Activated T-helper 9 cell treated with anti-CD3 and anti-CD28 coated beads, Interleukin-2, amount 50 U/mL, for 16 hours (primary cell): Measurements from ENCODE around the gene SHANK1.
"Not testable (repeated sequence)": the region's sequence is repeated elsewhere in the genome, so short reads cannot be mapped to it uniquely, and the experiment has no call there.

Source experiments
- DNase-seq: peaks from one replicate; pipeline ENCODE4 v3.0.0-alpha.2; 2020; ENCODE audit warnings: low read depth

SHANK1 gene

DNA sequence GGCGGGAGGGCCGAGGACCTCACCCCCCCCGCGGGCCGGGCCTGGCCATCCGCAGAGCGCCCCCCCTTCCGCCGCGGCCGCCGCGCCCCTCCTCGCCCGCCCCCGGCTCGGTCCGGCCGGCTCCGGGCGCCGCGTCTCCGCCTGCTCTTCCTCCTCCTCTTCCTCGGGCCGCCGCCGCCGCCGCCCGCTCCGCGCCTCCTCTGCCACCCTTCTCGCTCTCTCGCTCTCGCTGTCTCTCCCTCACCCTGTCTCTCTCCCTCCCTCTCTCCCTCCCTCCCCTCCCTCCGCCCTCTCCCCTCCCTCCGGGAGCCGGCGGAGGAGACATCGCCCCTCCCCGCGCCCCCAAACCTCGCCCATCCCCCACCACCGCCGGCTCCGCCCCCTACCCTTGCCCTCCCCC is at the start of gene SHANK1:
SHANK1 (minus strand) TSS at position 237 of the 400 bp plus-strand sequence. CDS start 2,883 bp downstream, outside the sequence.
- no peak for DNase-seq

DNA sequence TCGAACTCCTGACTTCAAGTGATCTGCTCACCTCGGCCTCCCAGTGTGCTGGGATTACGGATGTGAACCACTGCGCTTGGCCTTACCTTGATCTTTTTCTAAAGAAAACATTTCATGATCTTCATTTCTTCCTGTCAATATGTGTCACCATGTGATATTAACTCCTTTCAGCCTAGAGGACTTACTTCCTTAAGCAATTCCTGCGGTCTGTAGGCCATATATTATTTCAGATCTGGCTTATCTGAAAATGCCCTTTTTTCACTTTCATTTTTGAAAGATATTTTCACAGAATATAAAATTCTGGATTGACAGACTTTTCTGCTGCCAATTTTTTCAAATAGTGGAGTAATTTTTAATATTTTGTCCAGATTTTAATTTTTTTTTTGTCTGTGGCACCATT is 48.7 kb upstream of the SHANK1 start:
- DNase-seq, result no peak

DNA sequence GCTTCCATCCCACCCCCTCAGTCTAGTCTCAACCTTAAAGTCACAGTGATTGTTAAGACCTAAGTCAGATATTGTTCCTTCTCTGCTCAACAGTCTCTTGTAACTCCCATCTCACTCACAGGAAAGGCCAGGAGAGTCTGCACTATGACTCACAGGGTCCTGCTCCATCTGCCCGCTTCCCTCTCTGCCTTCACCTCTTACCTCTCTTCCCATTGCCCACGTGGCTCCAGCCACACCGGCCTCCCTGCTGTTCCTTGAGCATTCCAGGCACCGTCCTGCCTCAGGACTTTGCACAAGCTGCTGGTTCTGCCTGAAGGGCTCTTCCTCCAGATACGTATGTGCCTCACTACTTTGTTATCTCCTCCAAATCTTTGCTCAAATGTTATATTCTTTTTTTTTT is 47.7 kb upstream of the SHANK1 start:
- not testable (repeated sequence) for DNase-seq

DNA sequence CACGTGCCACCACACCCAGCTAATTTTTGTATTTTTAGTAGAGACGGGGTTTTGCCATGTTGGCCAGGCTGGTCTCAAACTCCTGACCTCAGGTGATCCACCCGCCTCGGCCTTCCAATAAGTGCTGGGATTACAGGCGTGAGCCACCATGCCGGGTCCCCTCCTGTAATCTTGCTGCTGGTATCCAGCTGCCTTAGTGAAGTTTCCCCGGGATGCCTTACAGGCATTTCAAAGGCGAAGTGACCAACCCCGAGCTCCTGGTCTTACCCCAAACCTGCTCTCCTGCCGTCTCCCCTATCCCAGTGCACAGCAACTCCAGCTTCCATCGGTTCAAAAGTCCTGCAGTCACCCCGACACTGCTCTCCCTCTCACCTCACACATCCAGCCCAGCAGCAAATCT is 47.1 kb upstream of the SHANK1 start:
- not testable (repeated sequence) for DNase-seq

DNA sequence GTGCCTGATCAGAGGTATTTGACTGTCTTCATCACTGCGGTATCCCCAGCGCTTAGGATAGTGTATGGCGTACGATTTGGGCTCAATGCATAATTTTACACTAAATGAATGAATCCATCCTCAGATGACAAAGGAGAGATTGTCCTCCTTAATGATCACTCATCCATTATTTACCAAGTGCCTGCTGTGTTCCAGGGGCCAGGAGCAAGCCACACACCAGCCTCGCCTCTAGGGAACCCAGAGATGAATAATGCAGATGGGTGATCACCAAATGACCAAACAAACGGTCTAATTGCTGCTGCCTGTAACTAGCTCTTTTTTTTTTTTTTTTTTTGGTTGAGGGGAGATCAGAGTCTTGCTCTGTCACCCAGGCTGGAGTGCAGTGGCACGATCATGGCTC is 44.8 kb upstream of the SHANK1 start:
- DNase-seq, result no peak

DNA sequence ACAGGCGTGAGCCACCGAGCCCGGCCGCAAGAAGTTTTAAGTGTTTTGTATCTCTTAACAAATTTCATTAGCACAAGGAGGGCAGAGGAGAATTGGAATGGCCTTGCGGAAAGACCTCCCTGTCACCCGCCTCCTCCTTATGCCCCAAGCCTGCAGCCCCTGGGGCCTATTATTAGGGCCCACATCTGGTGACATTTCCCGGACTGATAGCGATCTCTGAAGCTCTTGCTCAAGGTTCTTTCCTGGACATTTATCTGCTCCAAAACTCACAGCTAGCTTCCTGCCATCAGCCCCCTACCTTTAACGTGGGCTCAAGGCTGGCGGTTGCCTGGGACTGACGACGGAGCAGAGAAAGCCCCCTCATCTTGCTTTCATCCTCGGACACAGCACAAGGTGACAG is 43.9 kb upstream of the SHANK1 start:
- DNase-seq, result not testable (repeated sequence)

DNA sequence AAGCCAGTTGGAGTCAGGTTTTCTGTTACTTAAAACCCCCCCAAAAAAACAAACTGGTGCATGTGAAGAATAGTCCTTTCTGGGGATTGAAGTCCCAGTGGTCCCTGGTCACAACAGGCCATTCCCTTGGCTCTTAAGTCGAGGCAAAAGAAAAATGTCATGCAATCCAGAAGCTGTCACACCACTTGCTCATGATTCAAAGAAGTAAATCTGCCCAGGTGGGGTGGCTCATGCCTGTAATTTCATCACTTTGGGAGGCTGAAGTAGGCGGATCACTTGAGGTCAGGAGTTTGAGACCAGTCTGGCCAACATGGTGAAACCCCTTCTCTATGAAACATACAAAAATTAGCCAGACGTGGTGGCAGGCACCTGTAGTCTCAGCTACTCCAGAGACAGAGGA is 41.9 kb upstream of the SHANK1 start:
- not testable (repeated sequence) for DNase-seq

DNA sequence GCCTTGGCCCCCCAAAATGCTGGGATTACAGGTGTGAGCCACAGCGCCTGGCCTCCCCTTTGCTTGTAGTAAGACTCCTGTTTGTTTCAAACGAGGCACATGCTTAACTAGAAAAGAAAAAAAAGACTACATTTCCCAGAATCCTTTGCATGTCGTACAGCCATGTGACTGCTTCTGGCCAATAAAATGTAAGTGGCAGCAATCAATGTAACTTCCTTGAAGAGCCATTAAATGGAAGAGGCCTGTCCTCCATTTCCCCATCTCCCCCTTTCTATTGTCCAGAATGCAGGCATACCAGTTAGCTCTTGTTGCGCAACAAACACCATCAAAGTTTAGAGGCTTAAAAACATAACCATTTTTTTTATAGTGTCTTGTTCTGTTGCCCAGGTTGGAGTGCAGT is 40.3 kb upstream of the SHANK1 start:
- no peak for DNase-seq

DNA sequence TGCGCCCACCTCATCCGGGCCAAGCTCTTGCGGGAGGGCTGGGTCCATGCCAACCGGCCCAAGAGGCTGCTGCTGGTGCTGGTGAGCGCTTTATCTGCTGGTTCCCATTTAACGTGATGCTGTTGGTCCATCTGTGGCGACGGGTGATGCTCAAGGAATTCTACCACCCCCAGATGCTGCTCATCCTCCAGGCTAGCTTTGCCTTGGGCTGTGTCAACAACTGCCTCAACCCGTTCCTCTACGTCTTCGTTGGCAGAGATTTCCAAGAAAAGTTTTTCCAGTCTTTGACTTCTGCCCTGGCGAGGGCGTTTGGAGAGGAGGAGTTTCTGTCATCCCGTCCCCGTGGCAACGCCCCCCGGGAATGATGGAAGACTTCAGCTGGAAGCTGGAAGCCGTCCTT is 39.5 kb upstream of the SHANK1 start:
- not testable (repeated sequence) for DNase-seq

DNA sequence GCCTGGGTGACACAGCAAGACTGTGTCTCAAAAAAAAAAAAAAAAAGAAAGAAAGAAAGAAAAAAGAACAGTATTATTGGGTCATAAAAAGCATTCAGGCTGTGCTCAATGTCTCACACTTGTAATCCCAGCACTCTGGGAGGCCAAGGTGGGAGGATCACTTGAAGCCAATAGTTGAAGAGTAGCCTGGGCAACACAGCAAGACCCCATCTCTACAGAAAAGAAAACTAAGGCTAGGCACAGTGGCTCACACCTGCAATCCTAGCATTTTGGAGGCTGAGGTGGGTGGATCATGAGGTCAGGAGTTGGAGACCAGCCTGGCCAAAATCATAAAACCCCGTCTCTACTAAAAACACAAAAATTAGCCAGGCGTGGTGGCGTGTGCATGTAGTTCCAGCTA is 38.0 kb upstream of the SHANK1 start:
- DNase-seq, result not testable (repeated sequence)

DNA sequence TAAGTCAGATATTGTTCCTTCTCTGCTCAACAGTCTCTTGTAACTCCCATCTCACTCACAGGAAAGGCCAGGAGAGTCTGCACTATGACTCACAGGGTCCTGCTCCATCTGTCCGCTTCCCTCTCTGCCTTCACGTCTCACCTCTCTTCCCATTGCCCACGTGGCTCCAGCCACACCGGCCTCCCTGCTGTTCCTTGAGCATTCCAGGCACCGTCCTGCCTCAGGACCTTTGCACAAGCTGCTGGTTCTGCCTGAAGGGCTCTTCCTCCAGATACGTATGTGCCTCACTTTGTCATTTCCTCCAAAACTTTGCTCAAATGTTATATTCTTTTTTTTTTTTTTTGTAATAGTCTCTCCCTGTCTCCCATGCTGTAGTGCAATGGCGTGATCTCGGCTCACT is 36.6 kb upstream of the SHANK1 start:
- not testable (repeated sequence) for DNase-seq

DNA sequence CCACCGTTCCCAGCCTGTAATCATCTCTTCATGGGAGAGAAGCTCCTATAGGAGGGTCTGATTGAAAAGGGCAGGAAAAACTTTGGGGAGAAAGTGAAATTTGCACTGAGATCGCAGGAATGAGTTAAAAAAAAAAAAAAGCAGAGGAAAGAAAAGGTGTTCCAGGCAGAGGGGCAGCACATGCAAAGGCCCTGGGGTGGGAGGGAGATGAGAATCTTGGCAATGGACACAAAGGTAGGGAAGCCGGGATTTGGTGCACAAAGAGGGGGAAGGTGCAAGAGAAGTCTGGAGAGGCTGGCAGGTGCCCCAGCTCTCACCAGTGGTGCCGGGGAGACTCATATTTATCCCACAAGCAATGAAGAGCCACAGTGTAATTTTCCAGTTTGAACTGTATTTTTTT is 34.3 kb upstream of the SHANK1 start:
- DNase-seq, result no peak

DNA sequence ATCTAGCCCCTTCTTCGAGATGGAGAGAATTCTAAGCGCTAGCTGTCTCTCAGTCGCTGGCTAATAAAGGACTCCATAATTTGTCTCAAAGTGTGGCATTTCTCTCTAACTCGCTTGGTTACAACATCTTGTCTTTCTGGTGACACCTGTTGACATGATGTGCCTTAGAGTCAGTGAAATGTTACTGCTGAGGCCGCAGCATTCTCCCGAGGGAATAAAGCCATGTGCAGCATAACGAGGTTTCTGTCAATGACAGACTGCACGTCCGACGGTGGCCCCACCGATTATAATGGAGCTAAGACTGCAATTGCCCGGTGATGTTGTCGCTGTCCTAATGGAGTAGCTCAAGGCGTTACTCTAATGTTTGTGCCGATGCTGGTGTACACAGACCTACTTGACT is 30.4 kb upstream of the SHANK1 start:
- no peak for DNase-seq

DNA sequence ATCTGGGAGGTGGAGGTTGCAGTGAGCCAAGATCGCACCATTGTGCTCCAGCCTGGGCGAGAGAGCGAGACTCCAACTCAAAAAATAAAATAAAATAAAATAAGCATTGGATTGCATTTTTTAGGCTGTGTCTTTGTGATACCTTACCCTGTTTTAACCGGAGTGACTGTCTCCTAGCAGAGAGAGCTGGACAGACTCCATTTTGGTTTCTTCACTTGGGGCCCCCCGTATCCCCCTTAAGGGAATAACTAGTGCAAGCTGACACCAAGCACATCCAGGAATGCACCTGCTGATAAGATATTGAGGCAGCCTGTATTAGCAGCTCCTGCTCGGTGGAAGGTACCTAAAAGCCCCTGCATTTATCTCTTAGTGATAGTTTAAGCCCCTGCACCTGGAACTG is 29.9 kb upstream of the SHANK1 start:
- no peak for DNase-seq

DNA sequence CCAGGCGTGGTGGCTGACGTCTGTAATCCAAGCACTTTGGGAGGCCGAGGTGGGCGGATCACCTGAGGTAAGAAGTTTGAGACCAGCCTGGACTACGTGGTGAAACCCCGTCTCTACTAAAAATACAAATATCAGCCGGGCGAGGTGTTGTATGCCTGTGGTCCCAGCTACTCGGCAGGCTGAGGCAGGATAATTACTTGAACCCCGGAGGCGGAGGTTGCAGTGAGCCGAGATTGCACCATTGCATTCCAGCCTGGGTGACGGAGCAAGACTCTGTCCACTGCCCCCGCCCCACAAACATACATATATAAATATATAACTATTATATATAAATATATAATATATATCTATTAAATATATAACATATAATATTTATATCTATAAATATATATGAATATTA is 27.5 kb upstream of the SHANK1 start:
- DNase-seq, result not testable (repeated sequence)

DNA sequence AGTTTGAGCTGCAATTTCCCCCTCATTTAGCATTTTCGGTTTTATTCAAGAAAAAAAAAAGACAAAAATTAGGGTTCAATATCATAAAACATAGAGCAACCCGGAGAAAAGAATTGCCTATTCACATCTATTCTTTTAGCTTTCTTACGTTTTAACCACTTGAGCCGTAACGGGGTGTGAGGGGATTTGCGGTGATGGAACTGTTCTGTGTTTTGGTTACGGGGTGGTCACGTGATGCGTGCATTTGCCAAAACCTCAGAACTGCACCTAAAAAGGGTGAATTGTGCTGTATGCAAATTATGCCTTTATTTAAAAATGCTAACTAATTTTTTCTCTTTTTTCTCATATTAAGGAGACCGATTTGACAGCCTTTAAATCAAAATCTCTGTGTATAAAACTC is 25.6 kb upstream of the SHANK1 start:
- no peak for DNase-seq

DNA sequence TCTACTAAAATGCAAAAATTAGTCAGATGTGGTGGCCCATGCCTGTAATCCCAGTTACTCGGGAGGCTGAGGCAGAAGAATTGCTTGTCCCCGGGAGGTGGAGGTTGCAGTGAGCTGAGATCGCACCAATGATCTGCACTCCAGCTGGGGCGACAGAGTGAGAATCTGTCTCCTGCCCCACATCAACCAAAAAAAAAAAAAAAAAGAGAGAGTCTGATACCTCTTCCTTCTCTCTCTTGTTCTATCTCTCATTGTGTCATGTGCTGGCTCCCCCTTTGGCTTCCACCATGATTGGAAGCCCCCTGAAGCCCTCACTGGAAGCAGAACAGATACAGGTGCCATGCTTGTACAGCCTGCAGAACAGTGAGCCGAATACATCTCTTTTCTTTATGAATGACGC is 23.9 kb upstream of the SHANK1 start:
- DNase-seq, result no peak

DNA sequence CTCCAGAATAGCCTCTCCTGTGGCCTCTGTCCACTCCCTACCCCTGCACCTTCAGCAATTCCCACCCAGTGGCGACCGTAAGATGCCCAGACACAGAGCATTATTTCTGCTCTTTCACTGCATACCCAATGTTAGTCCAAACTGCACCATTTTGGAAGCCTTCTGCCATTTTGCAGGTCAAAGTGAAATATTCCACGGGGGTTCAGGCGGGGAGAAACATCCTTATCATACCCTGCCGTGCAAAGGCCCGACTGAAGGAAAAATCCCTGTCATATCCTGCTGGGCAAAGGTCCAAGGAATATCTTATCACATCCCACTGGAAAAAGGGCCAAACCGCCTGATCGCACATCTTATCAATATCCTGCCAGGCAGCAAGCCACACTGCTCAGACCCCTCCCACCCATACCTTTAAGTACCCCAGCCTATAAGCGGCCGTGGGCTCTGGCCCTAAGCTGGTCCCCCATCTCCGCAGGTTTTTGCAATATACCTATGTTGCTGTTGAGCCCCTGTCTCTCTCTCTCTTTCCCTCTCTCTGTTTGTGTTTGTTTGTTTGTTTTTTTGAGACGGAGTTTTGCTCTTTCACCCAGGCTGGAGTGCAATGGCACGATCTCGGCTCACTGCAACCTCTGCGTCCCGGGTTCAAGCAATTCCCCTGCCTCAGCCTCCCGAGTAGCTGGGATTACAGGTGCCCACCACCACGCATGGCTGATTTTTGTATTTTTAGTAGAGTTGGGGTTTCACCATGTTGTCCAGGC is 21.8 kb upstream of the SHANK1 start:
- DNase-seq, result no peak

DNA sequence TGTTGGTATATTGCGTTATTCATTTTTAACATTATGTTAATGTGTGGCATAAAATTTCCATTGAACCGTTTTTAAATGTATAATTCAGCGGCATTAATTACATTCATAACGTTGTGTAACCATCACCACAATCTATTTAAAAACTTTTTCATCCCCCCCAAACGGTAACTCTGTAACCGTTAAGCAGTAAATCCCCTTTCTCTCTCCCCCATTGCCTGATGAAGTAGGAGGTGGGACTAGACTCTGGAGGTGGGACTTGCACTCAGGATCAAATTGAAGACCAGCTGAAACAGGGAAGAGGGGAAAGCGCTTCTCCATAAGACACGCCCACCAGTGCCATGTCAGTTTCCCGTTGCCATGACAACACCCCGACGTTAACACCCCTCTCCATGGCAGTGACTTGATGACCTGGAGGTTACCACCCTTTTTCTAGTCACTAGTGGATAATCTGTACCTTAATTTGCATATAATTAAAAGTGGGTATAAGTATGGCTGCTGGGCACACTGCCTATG is 20.4 kb upstream of the SHANK1 start:
- DNase-seq, result no peak

DNA sequence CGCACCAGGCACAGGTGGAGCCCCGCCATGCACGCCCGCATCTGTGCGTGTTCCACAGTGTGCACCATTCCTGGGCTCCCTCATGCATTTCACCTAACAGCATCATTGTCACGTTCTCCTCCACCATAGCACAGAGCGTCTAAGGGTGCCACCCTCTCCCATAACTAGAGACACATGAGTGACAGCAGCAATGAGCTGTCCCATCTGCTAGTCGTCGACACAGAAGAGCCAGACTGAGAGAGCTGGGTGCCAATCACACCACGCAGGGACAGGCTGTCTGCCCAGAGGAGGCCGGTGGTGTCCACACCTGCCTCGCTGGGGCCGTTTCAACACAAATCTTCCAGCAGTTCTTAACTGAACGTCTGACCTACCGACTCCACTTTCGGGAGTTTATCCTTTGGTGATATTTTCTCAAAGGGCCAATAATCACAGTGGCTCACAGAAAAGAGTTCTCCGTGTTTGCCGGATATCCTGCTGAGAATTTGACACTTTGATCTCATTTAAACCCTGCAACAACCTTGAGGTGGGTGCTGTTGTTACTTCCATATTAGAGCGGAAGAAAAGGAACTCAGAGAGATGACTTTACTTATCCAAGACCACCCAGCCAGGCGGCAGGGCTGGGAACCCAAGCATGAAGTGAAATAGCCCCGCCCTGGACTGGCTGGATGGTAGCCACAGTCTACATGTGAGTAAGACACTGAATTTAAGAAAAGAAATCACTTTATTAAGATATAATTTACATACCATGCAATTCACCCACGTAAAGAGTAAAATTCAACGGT is 19.7 kb upstream of the SHANK1 start:
- DNase-seq, result no peak

DNA sequence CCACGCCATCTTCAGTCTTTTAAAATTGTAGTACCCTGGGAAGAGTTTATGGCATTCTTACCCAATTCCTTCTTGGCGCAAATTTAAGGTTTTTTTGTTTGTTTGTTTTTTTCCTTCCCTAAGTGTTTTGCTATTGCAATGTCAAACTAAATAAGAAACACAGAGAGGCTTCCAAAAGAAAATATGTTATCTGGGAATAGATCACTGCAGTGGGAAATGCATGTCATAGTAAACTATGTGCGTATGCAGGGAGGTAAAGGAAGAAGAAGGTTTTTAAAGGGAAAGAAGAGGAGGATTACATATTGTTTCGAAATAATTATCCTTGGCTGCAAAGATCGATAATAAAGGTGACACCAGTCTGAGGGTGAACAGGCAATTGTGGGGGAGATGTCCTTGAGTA is 16.7 kb upstream of the SHANK1 start:
- no peak for DNase-seq

DNA sequence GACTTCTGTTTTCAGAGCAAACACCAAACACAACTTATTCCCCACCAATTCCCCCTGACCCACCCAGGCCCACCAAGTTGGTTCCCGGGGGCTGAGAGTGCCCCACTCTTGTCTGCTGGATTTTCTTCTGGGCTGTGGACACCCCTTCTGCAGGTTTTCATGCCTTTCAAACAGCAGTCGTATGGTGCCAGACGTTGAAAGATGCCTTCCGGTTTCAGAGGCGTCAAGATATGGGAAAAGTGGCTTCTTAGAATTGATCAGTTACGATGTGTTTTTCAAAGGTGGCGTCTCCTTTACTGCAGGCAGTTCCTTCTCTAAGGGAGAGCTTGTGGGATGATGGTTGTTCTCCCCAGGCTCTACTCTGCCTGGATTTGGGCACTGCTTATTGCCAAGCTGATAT is 16.3 kb upstream of the SHANK1 start:
- DNase-seq, result no peak

DNA sequence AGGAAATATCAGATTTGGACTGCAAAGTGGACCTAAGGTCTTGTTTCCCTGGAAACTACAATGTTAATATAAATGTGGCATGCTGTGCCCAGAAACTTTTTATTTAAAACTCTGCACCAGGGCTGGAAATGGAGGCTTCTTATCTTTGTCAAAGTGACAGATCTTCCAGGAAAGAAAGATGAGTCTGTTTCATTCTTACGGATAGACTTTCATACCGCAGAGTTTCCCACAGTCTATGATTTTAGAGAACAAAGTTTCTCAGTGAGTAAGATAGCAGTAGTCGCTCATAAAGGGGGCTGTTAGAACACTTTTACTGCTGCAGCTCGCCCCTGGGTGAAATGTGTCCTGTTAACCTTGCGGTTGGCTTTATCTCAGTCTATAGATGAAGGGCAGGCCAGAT is 10.3 kb upstream of the SHANK1 start:
- DNase-seq, result no peak
